Neural crest cell (in vitro differentiated cells): ENCODE data around the gene KIAA1328. TPM values are rescaled to one million over a fixed set of nuclear protein-coding genes. Genes with fewer than 3 reads are reported as not detected.

ENCODE experiments used
- DNase-seq: peaks from one replicate; pipeline ENCODE4 v3.0.0; 2021; ENCODE audit warnings: low read depth, mixed read lengths, low spot score
- H3K27ac Mint-ChIP-seq: one replicate; pipeline ENCODE4 v1.8.0; 2021; ENCODE audit warnings: mild to moderate bottlenecking, mixed read lengths; ENCODE audit not compliant: unreplicated experiment
- H3K27me3 Mint-ChIP-seq: 2 replicates; pipeline ENCODE4 v1.8.0; 2021; ENCODE audit warnings: low read depth, mild to moderate bottlenecking, mixed read lengths
- H3K36me3 Mint-ChIP-seq: 2 replicates; pipeline ENCODE4 v1.8.0; 2021; ENCODE audit warnings: low read depth, mild to moderate bottlenecking, mixed read lengths
- H3K4me1 Mint-ChIP-seq: 2 replicates; pipeline ENCODE4 v1.8.0; 2021; ENCODE audit warnings: mixed read lengths
- H3K4me3 Mint-ChIP-seq: one replicate; pipeline ENCODE4 v1.8.0; 2021; ENCODE audit warnings: mild to moderate bottlenecking, mixed read lengths
- H3K9me3 Mint-ChIP-seq: 2 replicates; pipeline ENCODE4 v1.8.0; 2021; ENCODE audit warnings: mixed read lengths
- total RNA-seq: library from RNA; stranded (reverse); gene quantifications from 2 replicates; pipeline ENCODE4 v1.2.1, GENCODE V29; 2021
- TF ChIP-seq, protein P1 (sequence below): fragments of 200-600 bp; sonication (generic); conservative IDR thresholded peaks from 2 replicates; pipeline ENCODE4 v1.5.0; 2021; ENCODE audit warnings: antibody characterized with exemption, mild to moderate bottlenecking

The KIAA1328 gene
- total RNA-seq, 1 donor from 2014 or later, result 12.3 TPM

DNA sequence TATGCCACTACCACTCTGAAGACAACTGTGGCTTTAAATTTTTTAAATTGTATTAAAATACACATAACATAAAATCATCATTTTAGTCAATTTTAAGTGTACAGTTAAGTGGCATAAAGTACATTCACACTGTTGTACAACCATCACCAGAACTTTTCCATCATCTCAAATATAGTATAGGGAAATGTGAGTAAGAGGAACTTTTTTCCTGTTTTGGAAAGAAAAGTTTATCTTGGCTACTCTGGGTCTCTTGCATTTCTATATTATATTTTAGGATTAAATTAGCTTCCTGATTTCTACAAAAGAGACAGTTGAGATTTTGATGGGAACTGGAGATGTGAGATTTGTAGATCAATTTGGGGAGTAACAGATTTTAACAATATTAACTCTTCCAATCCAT lies 3.4 kb upstream of the KIAA1328 start:
- TF ChIP-seq, protein P1, sequence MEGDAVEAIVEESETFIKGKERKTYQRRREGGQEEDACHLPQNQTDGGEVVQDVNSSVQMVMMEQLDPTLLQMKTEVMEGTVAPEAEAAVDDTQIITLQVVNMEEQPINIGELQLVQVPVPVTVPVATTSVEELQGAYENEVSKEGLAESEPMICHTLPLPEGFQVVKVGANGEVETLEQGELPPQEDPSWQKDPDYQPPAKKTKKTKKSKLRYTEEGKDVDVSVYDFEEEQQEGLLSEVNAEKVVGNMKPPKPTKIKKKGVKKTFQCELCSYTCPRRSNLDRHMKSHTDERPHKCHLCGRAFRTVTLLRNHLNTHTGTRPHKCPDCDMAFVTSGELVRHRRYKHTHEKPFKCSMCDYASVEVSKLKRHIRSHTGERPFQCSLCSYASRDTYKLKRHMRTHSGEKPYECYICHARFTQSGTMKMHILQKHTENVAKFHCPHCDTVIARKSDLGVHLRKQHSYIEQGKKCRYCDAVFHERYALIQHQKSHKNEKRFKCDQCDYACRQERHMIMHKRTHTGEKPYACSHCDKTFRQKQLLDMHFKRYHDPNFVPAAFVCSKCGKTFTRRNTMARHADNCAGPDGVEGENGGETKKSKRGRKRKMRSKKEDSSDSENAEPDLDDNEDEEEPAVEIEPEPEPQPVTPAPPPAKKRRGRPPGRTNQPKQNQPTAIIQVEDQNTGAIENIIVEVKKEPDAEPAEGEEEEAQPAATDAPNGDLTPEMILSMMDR, result no peak
- H3K27ac Mint-ChIP-seq, result no peak overlapping the region
- H3K9me3 Mint-ChIP-seq, result no peaks in the 10 kb centered on the region
- no peak for DNase-seq
- no peak overlapping the region for H3K4me3 Mint-ChIP-seq
- H3K4me1 Mint-ChIP-seq, result peaks cover 31% of the 10 kb centered on the region
- no peaks in the 10 kb centered on the region for H3K27me3 Mint-ChIP-seq
- H3K36me3 Mint-ChIP-seq, result peaks cover 18% of the 10 kb centered on the region

- Mint-ChIP-seq H3K36me3 (peaks cover 17% of the 10 kb centered on the region), H3K4me3 (peak overlapping the region; percentile 66), H3K27ac (no peak overlapping the region), H3K27me3 (no peaks in the 10 kb centered on the region), H3K9me3 (no peaks in the 10 kb centered on the region), H3K4me1 (peaks cover 41% of the 10 kb centered on the region)
- TF ChIP-seq, protein P1, result no peak
- DNase-seq, result no peak
Measured at GRCh38 chr18:36826556-36826955, 2.4 kb upstream of the KIAA1328 start.

GRCh38 chr18:36828157-36828629 lies 734 bp upstream of the KIAA1328 start:
- peaks cover 14% of the 10 kb centered on the region for H3K36me3 Mint-ChIP-seq
- H3K27ac Mint-ChIP-seq, result peak overlapping the region; percentile 99
- peaks cover 43% of the 10 kb centered on the region for H3K4me1 Mint-ChIP-seq
- TF ChIP-seq, protein P1, result no peak
- H3K4me3 Mint-ChIP-seq, result peak overlapping the region; percentile 98
- H3K9me3 Mint-ChIP-seq, result no peaks in the 10 kb centered on the region
- H3K27me3 Mint-ChIP-seq, result no peaks in the 10 kb centered on the region
- DNase-seq, result peak; percentile 13

- H3K27ac Mint-ChIP-seq, result peak overlapping the region; percentile 6
- DNase-seq, result peak; percentile 40
- peaks cover 46% of the 10 kb centered on the region for H3K4me1 Mint-ChIP-seq
- TF ChIP-seq, protein P1, result peak; percentile 4
- H3K36me3 Mint-ChIP-seq, result peaks cover 7% of the 10 kb centered on the region
- no peaks in the 10 kb centered on the region for H3K27me3 Mint-ChIP-seq
- no peaks in the 10 kb centered on the region for H3K9me3 Mint-ChIP-seq
- H3K4me3 Mint-ChIP-seq, result peak overlapping the region; percentile 88
Measured at GRCh38 chr18:36829362-36830157, 633 bp downstream of the KIAA1328 start.

DNA sequence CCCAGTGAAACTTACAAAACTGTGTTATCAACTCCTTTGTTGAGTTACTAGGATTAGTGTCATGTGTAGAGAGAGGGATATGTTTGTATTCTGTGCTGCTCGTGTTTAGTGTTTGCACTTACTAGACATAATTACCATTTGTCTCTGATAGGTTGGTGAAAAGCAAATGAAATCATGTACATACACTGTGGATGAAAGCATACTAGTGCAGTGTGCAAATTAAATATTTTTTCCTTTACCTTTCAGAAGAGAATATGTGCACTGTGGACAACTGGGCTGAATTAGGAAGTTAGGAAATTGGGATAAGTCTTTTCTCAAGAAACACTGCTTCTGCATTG lies 1.2 kb downstream of the KIAA1328 start:
- peaks cover 46% of the 10 kb centered on the region for H3K4me1 Mint-ChIP-seq
- no peaks in the 10 kb centered on the region for H3K9me3 Mint-ChIP-seq
- peaks cover 7% of the 10 kb centered on the region for H3K36me3 Mint-ChIP-seq
- no peak for DNase-seq
- H3K27me3 Mint-ChIP-seq, result no peaks in the 10 kb centered on the region
- TF ChIP-seq, protein P1, result no peak
- no peak overlapping the region for H3K27ac Mint-ChIP-seq
- peak overlapping the region; percentile 88 for H3K4me3 Mint-ChIP-seq
